Neural cell (in vitro differentiated cells): Measurements from ENCODE around the gene MUC15. TPM values are rescaled to one million over a fixed set of nuclear protein-coding genes. Genes with fewer than 3 reads are reported as not detected.

Experiments
- H2AFZ ChIP-seq: fragments of 200-600, 300-800 bp; sonication (generic), shearing (Covaris generic); 2 replicates; pipeline ENCODE4 v1.6.0; 2014; ENCODE audit warnings: low read depth, mild to moderate bottlenecking, antibody characterized with exemption, low read length, moderate library complexity
- H3F3A ChIP-seq: fragments of 200-600 bp; shearing (Covaris generic); 2 replicates; pipeline ENCODE4 v1.6.1; 2016; ENCODE audit warnings: mild to moderate bottlenecking, moderate library complexity, mixed read lengths, antibody characterized with exemption, low read length; ENCODE audit not compliant: insufficient read depth, poor library complexity, severe bottlenecking
- H3K27ac ChIP-seq: fragments of 200-600, 300-800 bp; sonication (generic), shearing (Covaris generic); 2 replicates; pipeline ENCODE4 v1.5.1; 2014; ENCODE audit warnings: mild to moderate bottlenecking, low read length, moderate library complexity
- H3K27me3 ChIP-seq: fragments of 300-800, 200-600 bp; sonication (generic), shearing (Covaris generic); 2 replicates; pipeline ENCODE4 v1.6.0; 2014; ENCODE audit warnings: mild to moderate bottlenecking, low read depth, low read length, moderate library complexity; ENCODE audit not compliant: insufficient read depth
- H3K36me3 ChIP-seq: fragments of 300-800, 200-600 bp; sonication (generic), shearing (Covaris generic); 2 replicates; pipeline ENCODE4 v1.5.1; 2014; ENCODE audit warnings: mild to moderate bottlenecking, antibody characterized with exemption, low read length, moderate library complexity; ENCODE audit not compliant: insufficient read depth
- H3K4me2 ChIP-seq: fragments of 300-800, 200-600 bp; sonication (generic), shearing (Covaris generic); 2 replicates; pipeline ENCODE4 v1.6.0; 2014; ENCODE audit warnings: mild to moderate bottlenecking, low read length
- H3K4me3 ChIP-seq: fragments of 300-800, 200-600 bp; sonication (generic), shearing (Covaris generic); 2 replicates; pipeline ENCODE4 v1.5.1; 2014; ENCODE audit warnings: mild to moderate bottlenecking, low read length, moderate library complexity
- H3K79me2 ChIP-seq: fragments of 200-600 bp; shearing (Covaris generic); replicated peaks from 2 replicates; pipeline ENCODE4 v1.6.0; 2014; ENCODE audit warnings: mild to moderate bottlenecking, low read length, moderate library complexity; ENCODE audit not compliant: insufficient read depth
- H3K9ac ChIP-seq: fragments of 300-800, 200-600 bp; sonication (generic), shearing (Covaris generic); 2 replicates; pipeline ENCODE4 v1.6.1; 2016; ENCODE audit warnings: mild to moderate bottlenecking, low read length, mixed read lengths
- H3K9me2 ChIP-seq: fragments of 200-600 bp; shearing (Covaris generic); 2 replicates; pipeline ENCODE4 v1.6.1; 2016; ENCODE audit warnings: mild to moderate bottlenecking, low read length, mixed read lengths; ENCODE audit not compliant: insufficient read depth
- H3K9me3 ChIP-seq: fragments of 200-600, 300-800 bp; sonication (generic), shearing (Covaris generic); 2 replicates; pipeline ENCODE4 v1.6.1; 2016; ENCODE audit warnings: mild to moderate bottlenecking, mixed run types, low read length, moderate library complexity, mixed read lengths
- H4K20me1 ChIP-seq: fragments of 200-600 bp; shearing (Covaris generic); 2 replicates; pipeline ENCODE4 v1.6.1; 2016; ENCODE audit warnings: mild to moderate bottlenecking, mixed run types; ENCODE audit not compliant: insufficient read depth
- EP300 ChIP-seq: fragments of 450-650 bp; conservative IDR thresholded peaks from 2 replicates; pipeline ENCODE4 v1.6.1; 2014; ENCODE audit warnings: antibody characterized with exemption, mild to moderate bottlenecking, moderate library complexity; ENCODE audit not compliant: poor library complexity, severe bottlenecking
- EZH2 ChIP-seq: fragments of 200-600, 300-800 bp; shearing (Covaris generic), sonication (generic); IDR thresholded peaks from 2 replicates; pipeline ENCODE4 v1.6.1; 2014; ENCODE audit warnings: antibody characterized with exemption, low read length, borderline replicate concordance, mild to moderate bottlenecking; ENCODE audit not compliant: insufficient read depth, poor library complexity, severe bottlenecking
- MXI1 ChIP-seq: fragments of 450-650 bp; conservative IDR thresholded peaks from 2 replicates; pipeline ENCODE4 v1.6.1; 2014; ENCODE audit warnings: antibody characterized with exemption, mild to moderate bottlenecking; ENCODE audit not compliant: poor library complexity, severe bottlenecking
- POLR2AphosphoS5 ChIP-seq: IDR thresholded peaks from 2 replicates; pipeline ENCODE4 v1.6.1; 2012
- RAD21 ChIP-seq: fragments of 450-650 bp; conservative IDR thresholded peaks from 2 replicates; pipeline ENCODE4 v1.6.1; 2014; ENCODE audit warnings: antibody characterized with exemption, mild to moderate bottlenecking, moderate library complexity
- REST ChIP-seq: IDR thresholded peaks from 2 replicates; pipeline ENCODE4 v1.6.1; 2012; ENCODE audit warnings: borderline replicate concordance
- SMC3 ChIP-seq: fragments of 450-650 bp; conservative IDR thresholded peaks from 2 replicates; pipeline ENCODE4 v1.6.1; 2014; ENCODE audit warnings: antibody characterized with exemption, mild to moderate bottlenecking, moderate library complexity; ENCODE audit not compliant: poor library complexity
- TAF1 ChIP-seq: IDR thresholded peaks from 2 replicates; pipeline ENCODE4 v1.6.1; 2012; ENCODE audit warnings: low read depth
- polyA minus RNA-seq: library from RNA; depleted of rRNA, polyadenylated mRNA; stranded (reverse); fragments of >200 nt; gene quantifications from 2 replicates; pipeline ENCODE4 v1.2.3, GENCODE V29; 2014
- polyA plus RNA-seq: library from polyadenylated mRNA; depleted of rRNA; stranded (reverse); fragments of >200 nt; gene quantifications from 2 replicates; pipeline ENCODE4 v1.2.3, GENCODE V29; 2014
- TF ChIP-seq, protein P1 (sequence below): fragments of 450-650 bp; IDR thresholded peaks from 2 replicates; pipeline ENCODE4 v1.5.1; 2014; ENCODE audit warnings: antibody characterized with exemption, mild to moderate bottlenecking, moderate library complexity; ENCODE audit not compliant: poor library complexity, severe bottlenecking

The MUC15 gene
- not detected in 2 replicates for polyA plus RNA-seq
- polyA minus RNA-seq: not detected in 2 replicates

- H3K9me3 ChIP-seq: no peaks in the 10 kb centered on the region
- H3K27me3 ChIP-seq: no peaks in the 10 kb centered on the region
- no peaks in the 10 kb centered on the region for H3F3A ChIP-seq
- H3K36me3 ChIP-seq: no peaks in the 10 kb centered on the region
- no peaks in the 10 kb centered on the region for H4K20me1 ChIP-seq
- no peak within 1 kb of the TSS for H3K4me2 ChIP-seq
- H2AFZ ChIP-seq: no peak within 1 kb of the TSS
- TF ChIP-seq EP300: no peak
- TF ChIP-seq MXI1: no peak
- no peak for TF ChIP-seq RAD21
- TF ChIP-seq, protein P1, sequence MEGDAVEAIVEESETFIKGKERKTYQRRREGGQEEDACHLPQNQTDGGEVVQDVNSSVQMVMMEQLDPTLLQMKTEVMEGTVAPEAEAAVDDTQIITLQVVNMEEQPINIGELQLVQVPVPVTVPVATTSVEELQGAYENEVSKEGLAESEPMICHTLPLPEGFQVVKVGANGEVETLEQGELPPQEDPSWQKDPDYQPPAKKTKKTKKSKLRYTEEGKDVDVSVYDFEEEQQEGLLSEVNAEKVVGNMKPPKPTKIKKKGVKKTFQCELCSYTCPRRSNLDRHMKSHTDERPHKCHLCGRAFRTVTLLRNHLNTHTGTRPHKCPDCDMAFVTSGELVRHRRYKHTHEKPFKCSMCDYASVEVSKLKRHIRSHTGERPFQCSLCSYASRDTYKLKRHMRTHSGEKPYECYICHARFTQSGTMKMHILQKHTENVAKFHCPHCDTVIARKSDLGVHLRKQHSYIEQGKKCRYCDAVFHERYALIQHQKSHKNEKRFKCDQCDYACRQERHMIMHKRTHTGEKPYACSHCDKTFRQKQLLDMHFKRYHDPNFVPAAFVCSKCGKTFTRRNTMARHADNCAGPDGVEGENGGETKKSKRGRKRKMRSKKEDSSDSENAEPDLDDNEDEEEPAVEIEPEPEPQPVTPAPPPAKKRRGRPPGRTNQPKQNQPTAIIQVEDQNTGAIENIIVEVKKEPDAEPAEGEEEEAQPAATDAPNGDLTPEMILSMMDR: no peak
- H3K4me3 ChIP-seq: no peak within 1 kb of the TSS
- H3K9me2 ChIP-seq: no peaks in the 10 kb centered on the region
- no peaks in the 10 kb centered on the region for H3K79me2 ChIP-seq
- H3K27ac ChIP-seq: no peak within 1 kb of the TSS
- H3K9ac ChIP-seq: no peak within 1 kb of the TSS
Observed at GRCh38 chr11:26571861-26572654, at the start of gene MUC15. Gene MUC15, minus strand, starts transcription at chr11:26572263. Its CDS starts 5,169 bp downstream, at chr11:26567094.

- H3F3A ChIP-seq: no peaks in the 10 kb centered on the region
- H3K4me2 ChIP-seq: no peak overlapping the region
- no peak overlapping the region for H3K4me3 ChIP-seq
- no peaks in the 10 kb centered on the region for H3K9me2 ChIP-seq
- H4K20me1 ChIP-seq: no peaks in the 10 kb centered on the region
- H3K27me3 ChIP-seq: no peaks in the 10 kb centered on the region
- H3K79me2 ChIP-seq: no peaks in the 10 kb centered on the region
- no peak overlapping the region for H2AFZ ChIP-seq
- TF ChIP-seq, protein P1: no peak
- TF ChIP-seq EZH2: no peak
- no peak overlapping the region for H3K9ac ChIP-seq
- H3K9me3 ChIP-seq: no peaks in the 10 kb centered on the region
- H3K36me3 ChIP-seq: no peaks in the 10 kb centered on the region
- H3K27ac ChIP-seq: no peak overlapping the region
Observed at GRCh38 chr11:26621132-26621531, 49.1 kb upstream of the MUC15 start.

DNA sequence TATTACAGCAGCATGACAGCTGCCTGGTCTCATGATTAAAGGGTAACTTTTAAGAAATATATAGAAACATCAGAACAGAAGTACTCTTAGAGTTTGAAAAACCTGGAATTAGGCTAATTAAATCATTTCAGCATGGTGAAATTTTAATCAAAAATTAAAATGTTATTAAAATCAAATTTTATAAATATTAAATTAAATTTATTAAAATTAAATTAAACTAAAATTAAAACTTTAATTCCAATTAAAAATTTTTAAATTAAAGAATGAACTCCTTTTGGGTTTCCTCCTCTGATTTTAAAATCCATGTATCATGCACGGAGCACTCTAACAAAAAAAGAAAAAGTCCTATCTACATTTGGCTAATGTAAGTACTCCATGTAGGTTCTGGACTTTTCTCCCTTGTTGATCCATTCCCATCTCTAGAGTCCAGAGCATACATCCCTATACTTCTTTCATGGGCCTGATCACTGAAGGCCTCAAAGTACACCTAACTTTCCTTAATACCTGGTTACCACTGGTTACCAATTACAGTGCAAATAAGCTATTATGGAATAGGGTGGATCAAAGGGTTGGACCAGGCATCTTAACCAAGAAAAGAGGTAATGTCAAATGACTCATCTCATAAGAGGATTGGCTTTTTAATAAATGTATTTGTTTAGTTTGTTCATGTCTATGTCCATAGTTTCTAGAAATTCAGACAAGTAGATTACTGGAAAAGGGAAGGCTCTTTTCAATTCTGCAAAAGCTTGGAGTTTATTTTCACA is 48.4 kb upstream of the MUC15 start:
- no peaks in the 10 kb centered on the region for H3F3A ChIP-seq
- H3K79me2 ChIP-seq: no peaks in the 10 kb centered on the region
- H4K20me1 ChIP-seq: no peaks in the 10 kb centered on the region
- H3K9me3 ChIP-seq: no peaks in the 10 kb centered on the region
- no peak overlapping the region for H3K9ac ChIP-seq
- H3K4me2 ChIP-seq: no peak overlapping the region
- no peaks in the 10 kb centered on the region for H3K36me3 ChIP-seq
- H3K9me2 ChIP-seq: no peaks in the 10 kb centered on the region
- no peak for TF ChIP-seq EZH2
- no peak for TF ChIP-seq POLR2AphosphoS5
- TF ChIP-seq MXI1: no peak
- TF ChIP-seq REST: no peak
- TF ChIP-seq RAD21: no peak
- TF ChIP-seq SMC3: no peak
- no peak for TF ChIP-seq EP300
- TF ChIP-seq TAF1: no peak
- TF ChIP-seq, protein P1: no peak
- H3K27me3 ChIP-seq: no peaks in the 10 kb centered on the region
- H3K27ac ChIP-seq: no peak overlapping the region
- no peak overlapping the region for H3K4me3 ChIP-seq
- no peak overlapping the region for H2AFZ ChIP-seq
